Astrocyte (in vitro differentiated cells and primary cell): ENCODE results near the gene MCUR1.
"Not testable (repeated sequence)": the region's sequence is repeated elsewhere in the genome, so short reads cannot be mapped to it uniquely, and the experiment has no call there.

Experiments used
- CTCF ChIP-seq: IDR thresholded peaks from 2 replicates; pipeline ENCODE4 v1.5.1; 2011; ENCODE audit warnings: low read depth, mild to moderate bottlenecking, inconsistent platforms, low read length, moderate library complexity; ENCODE audit not compliant: insufficient read depth
- EZH2 ChIP-seq: IDR thresholded peaks from 2 replicates; pipeline ENCODE4 v1.6.1; 2012; ENCODE audit warnings: mild to moderate bottlenecking, low read length, inconsistent platforms; ENCODE audit not compliant: insufficient read depth

GRCh38 chr6:13775466-13775865 lies 38.9 kb downstream of the MCUR1 start:
- TF ChIP-seq CTCF, EZH2: not testable (repeated sequence)
